ENCODE data around the gene PGM1. TPM values are rescaled to one million over a fixed set of nuclear protein-coding genes. Genes with fewer than 3 reads are reported as not detected.

The PGM1 gene
- total and polyA plus RNA-seq, 2 of the 13 experiments (the other 11 are each of a cell fraction or from before 2014, with no cell fraction given): 51.6 to 105 TPM

DNA sequence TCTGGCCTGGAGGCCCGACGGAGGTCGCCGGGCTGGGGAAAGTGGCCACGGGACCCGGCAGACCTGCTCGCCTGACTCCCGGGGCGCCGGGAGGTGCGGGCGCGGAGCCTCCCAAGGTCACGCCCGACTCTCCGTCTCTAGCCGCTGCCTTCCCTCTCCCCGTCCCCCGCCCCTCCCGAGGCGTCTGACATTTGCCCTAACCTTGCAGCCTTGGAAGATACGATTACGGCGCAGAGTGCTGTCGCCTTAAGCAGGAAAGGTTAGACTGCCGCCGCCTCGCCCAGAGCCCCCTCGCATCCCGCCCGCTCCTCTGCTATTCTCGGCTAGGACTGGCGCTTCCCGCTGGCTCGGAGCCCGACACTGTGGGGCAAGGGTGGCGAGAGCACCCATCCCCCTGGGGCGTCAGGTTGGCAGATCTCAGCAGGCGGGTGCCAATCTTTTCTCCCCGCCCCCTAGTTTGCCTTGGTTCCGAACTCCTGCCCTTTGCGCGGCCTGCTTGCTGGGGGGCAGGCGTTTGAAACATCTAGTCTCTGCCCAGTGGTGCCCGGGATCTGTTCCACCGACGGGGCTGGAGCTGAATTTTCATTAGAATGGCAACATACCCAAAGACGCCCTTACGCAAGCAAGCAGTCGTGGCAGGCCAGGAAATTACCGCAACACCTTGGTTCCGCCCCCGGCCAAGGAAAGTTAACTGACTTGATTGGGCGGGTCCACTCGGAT is 835 bp downstream of the PGM1 start (continued):
- no peak for TF ChIP-seq ZNF713 (CRISPR knock-in tag; IDR thresholded peaks at IDR 0.05)
- TF ChIP-seq, protein P1, sequence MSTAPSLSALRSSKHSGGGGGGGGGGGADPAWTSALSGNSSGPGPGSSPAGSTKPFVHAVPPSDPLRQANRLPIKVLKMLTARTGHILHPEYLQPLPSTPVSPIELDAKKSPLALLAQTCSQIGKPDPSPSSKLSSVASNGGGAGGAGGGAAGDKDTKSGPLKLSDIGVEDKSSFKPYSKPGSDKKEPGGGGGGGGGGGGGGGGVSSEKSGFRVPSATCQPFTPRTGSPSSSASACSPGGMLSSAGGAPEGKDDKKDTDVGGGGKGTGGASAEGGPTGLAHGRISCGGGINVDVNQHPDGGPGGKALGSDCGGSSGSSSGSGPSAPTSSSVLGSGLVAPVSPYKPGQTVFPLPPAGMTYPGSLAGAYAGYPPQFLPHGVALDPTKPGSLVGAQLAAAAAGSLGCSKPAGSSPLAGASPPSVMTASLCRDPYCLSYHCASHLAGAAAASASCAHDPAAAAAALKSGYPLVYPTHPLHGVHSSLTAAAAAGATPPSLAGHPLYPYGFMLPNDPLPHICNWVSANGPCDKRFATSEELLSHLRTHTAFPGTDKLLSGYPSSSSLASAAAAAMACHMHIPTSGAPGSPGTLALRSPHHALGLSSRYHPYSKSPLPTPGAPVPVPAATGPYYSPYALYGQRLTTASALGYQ (CRISPR knock-in tag; IDR thresholded peaks at IDR 0.05): no peak
- TF ChIP-seq SALL2 (CRISPR knock-in tag; IDR thresholded peaks at IDR 0.05): no peak
- TF ChIP-seq KDM6A (CRISPR knock-in tag; IDR thresholded peaks at IDR 0.05; ENCODE audit: low read depth): no peak
- no peak for TF ChIP-seq KDM5A (IDR thresholded peaks at IDR 0.05; ENCODE audit: borderline replicate concordance, low read length)
- TF ChIP-seq MXD4 (CRISPR knock-in tag; IDR thresholded peaks at IDR 0.05): no peak
- no peak for TF ChIP-seq NCOA1 (CRISPR knock-in tag; IDR thresholded peaks at IDR 0.05)
- TF ChIP-seq ZNF441 (CRISPR knock-in tag; IDR thresholded peaks at IDR 0.05; ENCODE audit: borderline replicate concordance): peak; percentile 3; the same call in 1 of the 2 replicates
- TF ChIP-seq, protein P2, sequence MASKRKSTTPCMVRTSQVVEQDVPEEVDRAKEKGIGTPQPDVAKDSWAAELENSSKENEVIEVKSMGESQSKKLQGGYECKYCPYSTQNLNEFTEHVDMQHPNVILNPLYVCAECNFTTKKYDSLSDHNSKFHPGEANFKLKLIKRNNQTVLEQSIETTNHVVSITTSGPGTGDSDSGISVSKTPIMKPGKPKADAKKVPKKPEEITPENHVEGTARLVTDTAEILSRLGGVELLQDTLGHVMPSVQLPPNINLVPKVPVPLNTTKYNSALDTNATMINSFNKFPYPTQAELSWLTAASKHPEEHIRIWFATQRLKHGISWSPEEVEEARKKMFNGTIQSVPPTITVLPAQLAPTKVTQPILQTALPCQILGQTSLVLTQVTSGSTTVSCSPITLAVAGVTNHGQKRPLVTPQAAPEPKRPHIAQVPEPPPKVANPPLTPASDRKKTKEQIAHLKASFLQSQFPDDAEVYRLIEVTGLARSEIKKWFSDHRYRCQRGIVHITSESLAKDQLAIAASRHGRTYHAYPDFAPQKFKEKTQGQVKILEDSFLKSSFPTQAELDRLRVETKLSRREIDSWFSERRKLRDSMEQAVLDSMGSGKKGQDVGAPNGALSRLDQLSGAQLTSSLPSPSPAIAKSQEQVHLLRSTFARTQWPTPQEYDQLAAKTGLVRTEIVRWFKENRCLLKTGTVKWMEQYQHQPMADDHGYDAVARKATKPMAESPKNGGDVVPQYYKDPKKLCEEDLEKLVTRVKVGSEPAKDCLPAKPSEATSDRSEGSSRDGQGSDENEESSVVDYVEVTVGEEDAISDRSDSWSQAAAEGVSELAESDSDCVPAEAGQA (IDR thresholded peaks at IDR 0.05; ENCODE audit: low read depth): no peak
- TF ChIP-seq, protein P2 (CRISPR knock-in tag; IDR thresholded peaks at IDR 0.05; ENCODE audit: borderline replicate concordance): no peak
- TF ChIP-seq ZNF768 (CRISPR knock-in tag; IDR thresholded peaks at IDR 0.05): no peak; the same call in 1 of the 2 replicates
- no peak for TF ChIP-seq ZNF34 (CRISPR knock-in tag; IDR thresholded peaks at IDR 0.05; ENCODE audit: borderline replicate concordance)
- no peak; the same call in 1 of the 2 replicates for TF ChIP-seq ZNF224 (CRISPR knock-in tag; IDR thresholded peaks at IDR 0.05)
- TF ChIP-seq ZFP1 (CRISPR knock-in tag; IDR thresholded peaks at IDR 0.05): no peak
- no peak for TF ChIP-seq NFYC (CRISPR knock-in tag; IDR thresholded peaks at IDR 0.05)
- no peak for TF ChIP-seq DNMT1 (CRISPR knock-in tag; IDR thresholded peaks at IDR 0.05)
- TF ChIP-seq, protein P3, sequence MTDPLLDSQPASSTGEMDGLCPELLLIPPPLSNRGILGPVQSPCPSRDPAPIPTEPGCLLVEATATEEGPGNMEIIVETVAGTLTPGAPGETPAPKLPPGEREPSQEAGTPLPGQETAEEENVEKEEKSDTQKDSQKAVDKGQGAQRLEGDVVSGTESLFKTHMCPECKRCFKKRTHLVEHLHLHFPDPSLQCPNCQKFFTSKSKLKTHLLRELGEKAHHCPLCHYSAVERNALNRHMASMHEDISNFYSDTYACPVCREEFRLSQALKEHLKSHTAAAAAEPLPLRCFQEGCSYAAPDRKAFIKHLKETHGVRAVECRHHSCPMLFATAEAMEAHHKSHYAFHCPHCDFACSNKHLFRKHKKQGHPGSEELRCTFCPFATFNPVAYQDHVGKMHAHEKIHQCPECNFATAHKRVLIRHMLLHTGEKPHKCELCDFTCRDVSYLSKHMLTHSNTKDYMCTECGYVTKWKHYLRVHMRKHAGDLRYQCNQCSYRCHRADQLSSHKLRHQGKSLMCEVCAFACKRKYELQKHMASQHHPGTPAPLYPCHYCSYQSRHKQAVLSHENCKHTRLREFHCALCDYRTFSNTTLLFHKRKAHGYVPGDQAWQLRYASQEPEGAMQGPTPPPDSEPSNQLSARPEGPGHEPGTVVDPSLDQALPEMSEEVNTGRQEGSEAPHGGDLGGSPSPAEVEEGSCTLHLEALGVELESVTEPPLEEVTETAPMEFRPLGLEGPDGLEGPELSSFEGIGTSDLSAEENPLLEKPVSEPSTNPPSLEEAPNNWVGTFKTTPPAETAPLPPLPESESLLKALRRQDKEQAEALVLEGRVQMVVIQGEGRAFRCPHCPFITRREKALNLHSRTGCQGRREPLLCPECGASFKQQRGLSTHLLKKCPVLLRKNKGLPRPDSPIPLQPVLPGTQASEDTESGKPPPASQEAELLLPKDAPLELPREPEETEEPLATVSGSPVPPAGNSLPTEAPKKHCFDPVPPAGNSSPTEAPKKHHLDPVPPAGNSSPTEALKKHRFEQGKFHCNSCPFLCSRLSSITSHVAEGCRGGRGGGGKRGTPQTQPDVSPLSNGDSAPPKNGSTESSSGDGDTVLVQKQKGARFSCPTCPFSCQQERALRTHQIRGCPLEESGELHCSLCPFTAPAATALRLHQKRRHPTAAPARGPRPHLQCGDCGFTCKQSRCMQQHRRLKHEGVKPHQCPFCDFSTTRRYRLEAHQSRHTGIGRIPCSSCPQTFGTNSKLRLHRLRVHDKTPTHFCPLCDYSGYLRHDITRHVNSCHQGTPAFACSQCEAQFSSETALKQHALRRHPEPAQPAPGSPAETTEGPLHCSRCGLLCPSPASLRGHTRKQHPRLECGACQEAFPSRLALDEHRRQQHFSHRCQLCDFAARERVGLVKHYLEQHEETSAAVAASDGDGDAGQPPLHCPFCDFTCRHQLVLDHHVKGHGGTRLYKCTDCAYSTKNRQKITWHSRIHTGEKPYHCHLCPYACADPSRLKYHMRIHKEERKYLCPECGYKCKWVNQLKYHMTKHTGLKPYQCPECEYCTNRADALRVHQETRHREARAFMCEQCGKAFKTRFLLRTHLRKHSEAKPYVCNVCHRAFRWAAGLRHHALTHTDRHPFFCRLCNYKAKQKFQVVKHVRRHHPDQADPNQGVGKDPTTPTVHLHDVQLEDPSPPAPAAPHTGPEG (CRISPR knock-in tag; IDR thresholded peaks at IDR 0.05): no peak

Data from HepG2 (cell line).